HG03139 (cell line): Measurements from ENCODE around the gene ATG5.
A peak's percentile ranks its signal among the peaks of the same experiment; 100 is the strongest.

ENCODE experiments used
- ATAC-seq: cut with Tn5 transposase; IDR thresholded peaks from one replicate; pipeline ENCODE4 v1.9.1; 2021; ENCODE audit not compliant: unreplicated experiment

ATG5 gene

GRCh38 chr6:106325336-106326178 lies at the start of gene ATG5:
Gene ATG5 (minus strand): TSS chr6:106325760. CDS start chr6:106316208, 9,552 bp downstream.
- peak; percentile 96 for ATAC-seq

DNA sequence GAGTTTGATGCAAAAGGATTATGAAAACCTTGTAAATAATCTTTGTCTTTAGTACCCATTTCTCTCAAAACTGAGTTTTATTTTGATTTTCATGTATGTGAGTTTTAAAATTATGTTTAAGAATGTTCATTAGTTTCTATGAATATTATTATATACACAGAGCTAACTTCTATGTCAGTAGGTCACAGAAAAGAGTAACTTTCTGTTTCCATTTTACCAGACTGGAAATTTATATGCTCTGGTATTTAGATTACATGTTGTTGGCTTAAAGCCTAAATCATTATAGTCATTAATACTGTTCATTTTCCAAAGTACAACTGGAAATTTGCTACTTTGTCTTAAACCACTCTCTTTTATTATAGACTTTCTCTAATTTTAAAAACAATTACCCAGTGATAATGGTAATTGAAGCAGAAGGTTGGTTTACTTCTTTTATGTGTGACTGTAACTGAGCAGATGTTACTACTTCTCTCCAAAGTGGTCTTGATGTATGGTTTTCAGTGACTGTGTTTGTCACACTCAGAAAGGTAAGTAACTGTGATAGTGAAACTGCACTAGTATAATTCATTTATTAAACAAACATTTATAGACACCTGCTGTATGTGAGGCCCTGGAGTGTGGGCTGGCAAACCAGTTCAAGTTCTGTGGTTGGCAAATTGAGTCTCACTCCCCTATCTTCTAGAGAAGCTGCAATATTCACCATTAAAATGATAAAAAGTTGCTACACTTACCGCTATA lies 48.1 kb upstream of the ATG5 start:
- ATAC-seq: no peak

GRCh38 chr6:106372838-106373501 lies 47.4 kb upstream of the ATG5 start:
- no peak for ATAC-seq

GRCh38 chr6:106370639-106371038 lies 45.1 kb upstream of the ATG5 start:
- ATAC-seq: no peak

- ATAC-seq: no peak
These were observed 44.2 kb upstream of the ATG5 start for GRCh38 chr6:106369739-106370138.

GRCh38 chr6:106363401-106364138 lies 38.0 kb upstream of the ATG5 start:
- no peak for ATAC-seq

- ATAC-seq: peak; percentile 22
These were observed 35.5 kb upstream of the ATG5 start for GRCh38 chr6:106360989-106361430.

DNA sequence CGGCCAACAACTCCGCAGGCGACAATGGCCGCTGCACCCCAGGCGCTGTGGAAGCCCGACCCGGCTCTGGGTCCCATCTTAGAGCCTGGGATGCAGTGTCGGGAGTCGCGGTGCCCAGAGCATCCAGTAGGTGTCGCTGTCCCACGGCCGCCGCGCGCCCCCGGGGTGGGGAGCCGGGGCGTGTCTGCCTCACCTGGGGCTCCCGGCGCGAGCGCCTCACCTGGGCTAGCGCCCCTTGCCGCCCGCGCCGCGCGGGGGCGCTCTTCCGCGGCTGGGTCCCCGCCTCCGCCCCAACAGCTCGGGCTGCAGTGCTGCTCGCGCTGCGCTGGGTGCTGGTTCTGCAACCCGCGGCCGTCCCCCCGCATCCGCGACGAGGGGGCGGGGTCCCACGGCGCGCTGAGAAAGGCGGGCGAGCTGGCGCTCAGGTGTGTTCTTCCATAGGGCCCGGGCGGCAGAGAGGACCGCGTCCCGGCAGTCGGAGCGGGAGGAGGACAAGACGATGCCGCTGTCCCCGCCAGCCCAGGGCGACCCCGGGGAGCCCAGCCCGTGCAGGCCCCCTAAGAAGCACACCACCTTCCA lies 34.9 kb upstream of the ATG5 start, which contains the start of gene CRYBG1:
CRYBG1 (plus strand) TSS at position 308 of the 579 bp plus-strand sequence; CDS start at position 500, 192 bp downstream.
- ATAC-seq: peak; percentile 75

GRCh38 chr6:106359959-106360409 lies 34.4 kb upstream of the ATG5 start:
- no peak for ATAC-seq

DNA sequence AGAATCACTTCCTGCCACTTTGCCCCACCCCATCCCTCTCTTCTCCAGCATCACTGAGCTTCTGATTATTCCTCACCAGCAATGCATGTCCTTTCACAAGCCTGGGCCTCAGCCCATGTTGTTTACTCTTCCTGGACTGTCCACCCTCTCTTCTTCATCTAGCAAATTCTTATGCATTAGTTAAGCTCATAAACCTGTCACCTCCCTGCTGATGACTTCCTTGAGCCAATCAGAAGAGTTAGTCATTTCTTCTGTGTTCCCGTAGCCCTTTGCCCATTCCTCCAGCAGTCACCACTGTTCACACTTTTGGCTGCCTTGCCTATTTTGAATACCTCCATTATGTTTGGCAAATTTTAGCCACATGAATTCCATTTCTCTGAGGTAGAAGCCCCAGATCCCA lies 30.8 kb upstream of the ATG5 start:
- no peak for ATAC-seq

- ATAC-seq: no peak
These were observed 21.7 kb upstream of the ATG5 start for GRCh38 chr6:106347219-106347618.

- ATAC-seq: peak; percentile 86
These were observed 13.9 kb upstream of the ATG5 start for GRCh38 chr6:106339334-106340029.

GRCh38 chr6:106334646-106335448 lies 9.3 kb upstream of the ATG5 start:
- ATAC-seq: peak; percentile 75

- no peak for ATAC-seq
These were observed 729 bp downstream of the ATG5 start for GRCh38 chr6:106324726-106325335.

- no peak for ATAC-seq
These were observed 3.6 kb downstream of the ATG5 start for GRCh38 chr6:106321940-106322339.

DNA sequence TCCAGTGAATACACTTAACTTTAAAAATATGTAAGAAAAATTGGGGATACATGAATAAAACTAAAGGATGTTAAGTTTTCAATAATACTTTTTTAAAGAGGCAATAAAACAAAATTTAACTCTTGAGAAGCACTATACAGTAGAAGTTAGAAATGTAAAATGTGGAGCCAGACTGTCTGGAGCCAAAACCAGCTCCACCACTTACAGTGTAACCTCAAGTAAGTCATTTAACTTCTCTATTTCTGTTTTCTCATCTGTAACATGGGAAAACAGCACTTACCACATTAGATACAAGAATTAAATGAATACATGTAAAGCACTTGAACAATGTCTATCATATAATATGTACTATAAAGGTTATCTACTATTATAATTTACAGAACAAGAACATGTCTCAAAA lies 6.7 kb downstream of the ATG5 start:
- ATAC-seq: no peak

GRCh38 chr6:106318061-106318460 lies 7.5 kb downstream of the ATG5 start:
- no peak for ATAC-seq

GRCh38 chr6:106316375-106316766 lies 9.2 kb downstream of the ATG5 start:
- no peak for ATAC-seq
